CD8-positive, alpha-beta memory T cell (primary cell): ENCODE results near the gene CLSTN2. TPM values are rescaled to one million over a fixed set of nuclear protein-coding genes. Genes with fewer than 3 reads are reported as not detected.

ENCODE experiments used
- CTCF ChIA-PET: fragments of 350-600 bp; sonication (Branson Sonifier 250); formaldehyde crosslinking; loops from one replicate; lab custom pipeline; 2021; ENCODE audit warnings: antibody characterized with exemption; lab: Charles Lee
- POLR2A ChIA-PET: fragments of 350-600 bp; sonication (Branson Sonifier 250); formaldehyde crosslinking; loops from one replicate; lab custom pipeline; 2021; ENCODE audit warnings: antibody characterized with exemption; lab: Charles Lee
- DNase-seq, 5 donors: peaks; one replicate each; pipeline versions ENCODE4 v3.0.0 to v3.0.0-alpha.2; 2020 to 2022; ENCODE audit warnings: mixed read lengths in 1 of 5
- H3K27ac ChIP-seq: one replicate; pipeline ENCODE4 v1.7.0; 2013; ENCODE audit warnings: low read depth, mild to moderate bottlenecking, low read length, moderate library complexity
- H3K27me3 ChIP-seq: 2 replicates; pipeline ENCODE4 v1.7.0; 2013; ENCODE audit warnings: low read length, mild to moderate bottlenecking; ENCODE audit not compliant: insufficient read depth, poor library complexity, severe bottlenecking
- H3K36me3 ChIP-seq: 2 replicates; pipeline ENCODE4 v1.7.0; 2013; ENCODE audit warnings: mild to moderate bottlenecking, low read length, moderate library complexity; ENCODE audit not compliant: insufficient read depth
- H3K4me1 ChIP-seq: 2 replicates; pipeline ENCODE4 v1.7.0; 2013; ENCODE audit warnings: mild to moderate bottlenecking, low read length, moderate library complexity; ENCODE audit not compliant: insufficient read depth
- H3K4me3 ChIP-seq: 2 replicates; pipeline ENCODE4 v1.7.0; 2013; ENCODE audit warnings: mild to moderate bottlenecking, low read length
- H3K9me3 ChIP-seq: 2 replicates; pipeline ENCODE4 v1.7.0; 2013; ENCODE audit warnings: mild to moderate bottlenecking, low read length
- H3K27ac Mint-ChIP-seq, 8 donors: one replicate each; pipeline ENCODE4 v1.8.0; 2020 to 2021; ENCODE audit warnings: mixed read lengths in 8 of 8, mild to moderate bottlenecking in 6 of 8, inconsistent platforms in 3 of 8, moderate library complexity in 3 of 8
- H3K27me3 Mint-ChIP-seq, 2 donors: one replicate each; pipeline ENCODE4 v1.8.0; 2020 to 2021; ENCODE audit warnings: mixed read lengths in 2 of 2, mild to moderate bottlenecking in 1 of 2, moderate library complexity in 1 of 2
- H3K36me3 Mint-ChIP-seq, 3 donors: one replicate each; pipeline ENCODE4 v1.8.0; 2020 to 2021; ENCODE audit warnings: mixed read lengths in 3 of 3, inconsistent platforms in 1 of 3, mild to moderate bottlenecking in 1 of 3
- H3K4me1 Mint-ChIP-seq, 3 donors: one replicate each; pipeline ENCODE4 v1.8.0; 2020 to 2021; ENCODE audit warnings: mixed read lengths in 3 of 3, inconsistent platforms in 1 of 3, mild to moderate bottlenecking in 1 of 3
- H3K4me3 Mint-ChIP-seq, 7 donors: one replicate each; pipeline ENCODE4 v1.8.0; 2020 to 2021; ENCODE audit warnings: mixed read lengths in 7 of 7, mild to moderate bottlenecking in 6 of 7, moderate library complexity in 4 of 7, inconsistent platforms in 2 of 7
- H3K9me3 Mint-ChIP-seq, 5 donors: one replicate each; pipeline ENCODE4 v1.8.0; 2020 to 2022; ENCODE audit warnings: mixed read lengths in 5 of 5, mild to moderate bottlenecking in 3 of 5, moderate library complexity in 2 of 5, inconsistent platforms in 1 of 5
- polyA plus RNA-seq: library from polyadenylated mRNA; unstranded; fragments of 300-500 nt; fragmentation: Illumina TruSeq; gene quantifications from one replicate; pipeline ENCODE4 v1.2.3, GENCODE V29; 2021
- total RNA-seq, 2 experiments: library from RNA; stranded (reverse); gene quantifications; one replicate each; pipeline ENCODE4 v1.2.3, GENCODE V29; 2021

Gene CLSTN2
- total and polyA plus RNA-seq, 3 experiments from 2014 or later, result not detected

DNA sequence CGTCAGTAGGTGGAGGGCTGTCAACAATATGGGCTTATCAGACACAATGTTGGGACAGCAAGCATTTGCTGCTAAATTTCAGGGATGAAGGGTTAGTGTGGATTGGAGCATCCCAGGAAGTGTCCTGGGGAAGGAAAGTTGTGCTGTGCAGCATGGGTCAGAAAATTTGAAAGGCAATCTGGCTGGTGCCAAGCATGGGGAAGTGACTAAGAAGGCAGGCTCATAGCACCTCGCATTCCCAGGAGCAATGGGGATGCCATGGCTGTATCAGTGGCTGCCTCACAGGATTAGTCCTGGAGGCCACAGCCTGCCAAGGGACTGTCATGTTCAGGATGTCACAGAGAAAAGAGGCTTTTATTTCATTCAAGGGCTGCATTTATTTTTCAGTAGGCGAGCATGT, 420.5 kb downstream of the CLSTN2 start:
- Histone ChIP-seq H3K4me3 (no peak overlapping the region), H3K36me3 (no peaks in the 10 kb centered on the region), H3K27ac (no peak overlapping the region), H3K4me1 (no peaks in the 10 kb centered on the region), H3K9me3 (no peaks in the 10 kb centered on the region), H3K27me3 (no peaks in the 10 kb centered on the region)
- Mint-ChIP-seq H3K27ac (no peak overlapping the region), H3K9me3 (peaks cover 0 to 5% (median 0%) of the 10 kb centered on the region in 5 donors), H3K36me3 (no peaks in the 10 kb centered on the region), H3K4me1 (no peaks in the 10 kb centered on the region), H3K27me3 (peaks cover 1 to 3% of the 10 kb centered on the region in 2 donors), H3K4me3 (no peak overlapping the region)
- POLR2A ChIA-PET, result no interaction called here
- CTCF ChIA-PET, result no interaction called here
- DNase-seq, result no peak

DNA sequence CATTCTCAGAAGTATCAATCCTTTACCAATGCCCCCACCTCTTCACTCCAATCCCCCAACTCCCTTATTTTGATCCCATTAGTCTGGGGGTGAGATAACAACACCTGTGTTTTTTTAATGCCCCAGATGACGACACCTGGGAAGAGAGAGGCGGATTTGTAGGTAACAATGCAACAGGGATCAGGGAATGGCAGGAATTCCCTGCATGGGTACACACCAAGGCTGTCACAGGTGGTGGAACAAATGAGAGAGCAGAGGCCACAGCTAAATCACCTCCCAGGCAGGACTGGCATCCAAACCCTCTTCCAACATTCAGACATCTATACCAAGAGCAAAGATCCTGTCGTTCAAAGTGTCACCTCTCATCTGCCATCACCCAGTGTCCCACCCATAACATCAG, 423.7 kb downstream of the CLSTN2 start:
- Mint-ChIP-seq H3K4me3 (no peak overlapping the region), H3K9me3 (peaks cover 0 to 8% (median 2%) of the 10 kb centered on the region in 5 donors), H3K27me3 (peaks cover 0 to 1% of the 10 kb centered on the region in 2 donors), H3K36me3 (no peaks in the 10 kb centered on the region), H3K27ac (no peak overlapping the region), H3K4me1 (no peaks in the 10 kb centered on the region)
- ChIA-PET POLR2A (no interaction called here), CTCF (no interaction called here)
- Histone ChIP-seq H3K36me3 (no peaks in the 10 kb centered on the region), H3K27me3 (no peaks in the 10 kb centered on the region), H3K4me3 (no peak overlapping the region), H3K27ac (no peak overlapping the region), H3K4me1 (no peaks in the 10 kb centered on the region), H3K9me3 (no peaks in the 10 kb centered on the region)
- DNase-seq, result no peak

DNA sequence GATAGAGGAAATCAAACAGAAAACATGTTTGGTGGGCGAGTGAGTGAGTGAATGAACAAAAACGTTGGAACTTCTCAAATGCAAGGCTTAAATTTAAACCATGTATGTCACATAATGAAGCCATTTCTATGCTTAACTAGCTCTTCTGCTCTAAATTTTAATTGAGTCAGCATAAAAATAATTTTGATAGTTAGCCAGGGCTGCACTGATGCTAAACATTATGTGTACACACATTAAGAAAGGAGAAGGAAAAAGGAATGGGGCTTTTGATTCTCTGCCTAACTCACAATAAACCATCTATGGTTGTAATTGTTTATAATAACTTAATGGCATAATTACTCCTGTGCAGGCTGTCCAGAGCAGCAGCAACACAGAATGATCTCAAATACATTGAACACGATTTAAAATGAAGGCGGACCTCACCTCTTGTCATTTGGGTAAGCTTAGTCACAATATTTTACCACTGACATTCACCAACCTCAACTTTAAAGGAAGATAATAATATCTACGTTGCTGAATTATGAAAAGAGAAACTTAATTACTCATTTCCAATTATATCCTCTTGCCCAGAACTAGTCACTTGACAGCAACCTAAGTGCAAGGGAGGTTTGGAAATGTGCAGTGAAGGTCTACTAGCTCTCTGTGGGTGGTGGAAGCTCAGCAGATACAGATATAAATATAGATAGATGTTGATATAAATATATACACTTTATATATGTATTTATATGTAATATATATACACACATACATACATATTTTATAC, 424.4 kb downstream of the CLSTN2 start:
- H3K27me3 ChIP-seq, result no peaks in the 10 kb centered on the region
- no peak overlapping the region for H3K4me3 ChIP-seq
- Mint-ChIP-seq H3K4me1 (no peaks in the 10 kb centered on the region), H3K27me3 (peaks cover 0 to 1% of the 10 kb centered on the region in 2 donors), H3K27ac (no peak overlapping the region), H3K4me3 (no peak overlapping the region), H3K9me3 (peaks cover 0 to 8% (median 2%) of the 10 kb centered on the region in 5 donors), H3K36me3 (no peaks in the 10 kb centered on the region)
- no peaks in the 10 kb centered on the region for H3K9me3 ChIP-seq
- H3K36me3 ChIP-seq, result no peaks in the 10 kb centered on the region
- CTCF ChIA-PET, result no interaction called here
- POLR2A ChIA-PET, result no interaction called here
- H3K27ac ChIP-seq, result no peak overlapping the region
- no peak for DNase-seq
- no peaks in the 10 kb centered on the region for H3K4me1 ChIP-seq

DNA sequence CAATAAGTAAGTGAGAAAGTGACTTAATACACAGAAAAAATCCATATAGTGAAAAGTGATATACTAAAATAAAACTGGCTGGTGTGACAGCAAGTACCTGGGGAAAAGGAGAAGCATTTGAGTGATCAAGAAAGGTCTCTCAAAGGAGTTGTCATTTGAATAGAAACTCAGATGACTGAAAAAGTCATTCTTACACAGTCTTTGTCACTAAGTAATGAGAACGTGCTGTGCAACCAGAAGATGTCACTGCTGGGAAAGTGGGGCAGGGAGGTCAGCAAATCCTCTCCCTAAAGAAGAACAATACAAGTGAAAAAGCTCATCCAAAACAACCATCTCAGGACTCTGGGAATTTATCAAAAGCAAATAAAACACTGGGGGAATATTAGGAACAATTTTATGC, 425.3 kb downstream of the CLSTN2 start:
- Histone ChIP-seq H3K9me3 (no peaks in the 10 kb centered on the region), H3K4me3 (no peak overlapping the region), H3K27me3 (no peaks in the 10 kb centered on the region), H3K4me1 (no peaks in the 10 kb centered on the region), H3K27ac (no peak overlapping the region), H3K36me3 (no peaks in the 10 kb centered on the region)
- Mint-ChIP-seq H3K4me1 (no peaks in the 10 kb centered on the region), H3K27ac (no peak overlapping the region), H3K4me3 (no peak overlapping the region), H3K9me3 (peaks cover 0 to 8% (median 2%) of the 10 kb centered on the region in 5 donors), H3K27me3 (peaks cover 0 to under 1% of the 10 kb centered on the region in 2 donors), H3K36me3 (no peaks in the 10 kb centered on the region)
- DNase-seq, result no peak
- POLR2A ChIA-PET, result no interaction called here
- CTCF ChIA-PET, result no interaction called here

DNA sequence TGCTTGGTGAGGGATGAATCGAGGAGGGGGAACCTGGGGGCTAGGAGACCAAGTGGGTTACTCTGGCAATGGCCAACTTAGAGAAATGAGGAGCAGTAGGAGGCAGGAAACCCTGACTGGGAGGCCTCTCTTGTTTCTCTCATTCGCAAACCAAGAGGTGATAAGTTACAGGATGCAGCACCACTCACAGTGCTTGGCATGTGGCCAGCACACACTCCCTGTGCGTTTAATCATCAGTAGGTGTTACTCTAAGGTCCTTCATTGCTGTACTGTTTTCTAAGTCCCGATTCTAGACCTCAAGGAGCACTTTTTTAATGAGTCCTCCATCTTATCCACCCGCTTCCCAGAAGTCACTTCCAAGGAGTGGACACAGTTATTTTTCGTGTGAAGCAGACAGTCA, 428.8 kb downstream of the CLSTN2 start:
- no peak for DNase-seq
- H3K36me3 Mint-ChIP-seq, result no peaks in the 10 kb centered on the region
- peaks cover 0 to 8% (median 2%) of the 10 kb centered on the region in 5 donors for H3K9me3 Mint-ChIP-seq

DNA sequence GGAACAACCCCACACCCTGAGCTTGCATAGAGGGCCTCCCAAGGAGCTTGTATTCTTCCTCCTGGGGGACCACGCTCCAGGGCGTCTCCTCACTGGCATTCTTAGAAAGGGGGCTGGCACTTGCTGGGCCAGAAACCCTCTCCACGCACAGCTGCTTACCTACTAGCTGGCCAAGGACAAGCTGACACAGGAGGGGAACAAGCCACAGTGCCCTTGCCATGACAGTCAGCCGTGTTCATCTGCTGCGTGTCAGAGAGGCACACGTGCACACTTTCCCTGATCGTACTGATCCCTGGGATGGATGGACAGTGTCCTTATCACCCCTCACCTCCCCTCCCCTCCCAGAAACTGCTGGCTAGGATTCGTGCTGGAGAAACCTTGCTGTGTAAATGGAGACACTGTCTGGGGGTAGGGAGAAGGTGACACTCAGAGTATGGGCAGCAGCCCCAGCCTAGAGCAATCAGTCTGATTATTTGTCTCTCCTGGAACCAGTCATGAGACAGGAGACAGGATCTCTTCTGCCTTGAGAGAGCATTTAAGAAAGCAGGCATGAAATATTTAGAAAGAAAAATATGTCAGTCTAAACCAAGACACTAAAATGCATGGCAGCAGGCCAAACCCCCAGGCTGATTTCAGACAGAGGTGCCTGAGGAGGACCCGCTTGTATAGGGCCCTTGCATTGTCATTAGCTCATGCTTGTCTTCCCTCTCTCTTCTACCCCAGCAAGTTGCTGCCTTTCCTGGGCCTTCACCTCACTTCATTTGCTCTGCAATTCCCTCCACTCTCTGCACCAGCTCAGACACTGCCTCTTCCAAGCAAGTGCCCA, 431.1 kb downstream of the CLSTN2 start:
- ChIA-PET CTCF (no interaction called here), POLR2A (no interaction called here)
- Histone ChIP-seq H3K36me3 (no peaks in the 10 kb centered on the region), H3K4me1 (no peaks in the 10 kb centered on the region), H3K27ac (no peak overlapping the region), H3K9me3 (no peaks in the 10 kb centered on the region), H3K27me3 (no peaks in the 10 kb centered on the region), H3K4me3 (no peak overlapping the region)
- no peaks in the 10 kb centered on the region for H3K4me1 Mint-ChIP-seq
- H3K27ac Mint-ChIP-seq, result no peak overlapping the region
- peaks cover 0 to 2% (median 1%) of the 10 kb centered on the region in 5 donors for H3K9me3 Mint-ChIP-seq
- H3K27me3 Mint-ChIP-seq, result peaks cover 0 to 5% of the 10 kb centered on the region in 2 donors
- no peaks in the 10 kb centered on the region for H3K36me3 Mint-ChIP-seq
- no peak for DNase-seq
- no peak overlapping the region for H3K4me3 Mint-ChIP-seq

More for the DNA sequence above, 428.8 kb downstream of the CLSTN2 start:
- Mint-ChIP-seq H3K4me1 (no peaks in the 10 kb centered on the region), H3K27me3 (peaks cover 0 to 2% of the 10 kb centered on the region in 2 donors), H3K27ac (no peak overlapping the region), H3K4me3 (no peak overlapping the region)
- H3K9me3 ChIP-seq, result no peaks in the 10 kb centered on the region
- CTCF ChIA-PET, result no interaction called here
- H3K36me3 ChIP-seq, result no peaks in the 10 kb centered on the region
- POLR2A ChIA-PET, result no interaction called here
- H3K27ac ChIP-seq, result no peak overlapping the region
- no peaks in the 10 kb centered on the region for H3K27me3 ChIP-seq
- no peaks in the 10 kb centered on the region for H3K4me1 ChIP-seq
- no peak overlapping the region for H3K4me3 ChIP-seq

DNA sequence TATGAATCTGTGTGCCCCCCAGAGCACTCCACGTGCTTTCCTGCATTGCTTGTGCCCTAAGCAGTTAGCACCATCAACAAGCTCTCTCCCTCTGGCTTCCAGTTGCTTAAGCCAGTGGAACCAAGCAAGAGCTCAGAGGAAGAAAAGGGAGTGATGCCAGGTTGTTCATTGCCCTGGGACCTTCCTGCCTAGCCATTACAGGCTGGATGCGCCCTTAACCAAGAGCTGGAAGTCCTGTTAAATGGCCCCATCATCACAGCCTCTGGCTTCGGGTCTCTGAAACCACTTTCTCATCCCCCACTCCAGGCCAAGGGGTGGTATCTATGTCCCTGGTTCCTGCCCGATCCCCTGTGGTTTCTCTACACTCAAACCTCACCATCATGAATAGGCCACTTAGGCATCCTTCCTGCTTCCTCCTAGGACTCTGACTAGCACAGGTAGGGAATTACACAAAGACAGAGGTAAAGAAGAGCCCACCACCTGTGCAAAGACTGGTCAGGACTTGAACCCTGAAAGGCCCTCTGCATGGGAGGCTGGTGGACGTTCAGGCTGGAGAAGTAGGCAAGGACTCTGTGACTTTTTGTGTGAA, 433.3 kb downstream of the CLSTN2 start:
- peaks cover 0 to 2% (median 0%) of the 10 kb centered on the region in 5 donors for H3K9me3 Mint-ChIP-seq
- H3K4me1 Mint-ChIP-seq, result no peaks in the 10 kb centered on the region
- H3K4me3 Mint-ChIP-seq, result no peak overlapping the region
- CTCF ChIA-PET, result no interaction called here
- Histone ChIP-seq H3K4me1 (no peaks in the 10 kb centered on the region), H3K27me3 (no peaks in the 10 kb centered on the region), H3K27ac (no peak overlapping the region), H3K36me3 (no peaks in the 10 kb centered on the region), H3K9me3 (no peaks in the 10 kb centered on the region), H3K4me3 (no peak overlapping the region)
- H3K36me3 Mint-ChIP-seq, result no peaks in the 10 kb centered on the region
- H3K27me3 Mint-ChIP-seq, result peaks cover 0 to 5% of the 10 kb centered on the region in 2 donors
- no peak for DNase-seq
- POLR2A ChIA-PET, result no interaction called here
- H3K27ac Mint-ChIP-seq, result no peak overlapping the region

DNA sequence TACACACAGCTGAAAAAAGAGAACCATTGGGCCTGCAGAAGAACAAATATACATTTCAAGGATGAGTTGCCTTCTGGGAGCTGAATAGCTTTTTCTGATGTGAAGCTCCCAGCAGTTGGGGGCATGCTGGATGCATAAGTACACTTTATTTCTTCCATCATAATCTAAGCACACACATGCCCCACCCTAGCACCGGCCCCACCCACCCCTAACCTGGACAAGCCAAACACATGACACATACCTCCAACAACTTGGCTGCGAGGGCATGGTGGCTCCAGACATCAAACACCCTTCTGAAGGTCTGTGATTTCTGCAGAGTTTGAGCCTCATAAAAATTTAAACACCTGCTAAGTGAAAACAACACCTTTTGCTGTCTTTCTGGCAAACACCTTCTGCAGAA, 435.7 kb downstream of the CLSTN2 start:
- H3K4me3 Mint-ChIP-seq, result no peak overlapping the region
- no peaks in the 10 kb centered on the region for H3K9me3 Mint-ChIP-seq
- no peak for DNase-seq
- Histone ChIP-seq H3K9me3 (no peaks in the 10 kb centered on the region), H3K4me3 (no peak overlapping the region), H3K4me1 (no peaks in the 10 kb centered on the region), H3K36me3 (no peaks in the 10 kb centered on the region), H3K27me3 (no peaks in the 10 kb centered on the region), H3K27ac (no peak overlapping the region)
- POLR2A ChIA-PET, result no interaction called here
- no peaks in the 10 kb centered on the region for H3K4me1 Mint-ChIP-seq
- H3K27me3 Mint-ChIP-seq, result peaks cover 0 to 5% of the 10 kb centered on the region in 2 donors
- H3K27ac Mint-ChIP-seq, result no peak overlapping the region
- CTCF ChIA-PET, result no interaction called here
- no peaks in the 10 kb centered on the region for H3K36me3 Mint-ChIP-seq
